ENCODE data around the gene ARRB2. TPM values are rescaled to one million over a fixed set of nuclear protein-coding genes. Genes with fewer than 3 reads are reported as not detected.

Gene ARRB2
- 10.9 and 13.2 TPM in 2 replicates for total RNA-seq

GRCh38 chr17:4709794-4710692, at the start of gene ARRB2:
TSS of gene ARRB2 (plus strand) at chr17:4710632. CDS start at chr17:4710722, 90 bp downstream.

GRCh38 chr17:4739122-4740024, 28.9 kb downstream of the ARRB2 start, which contains the start of the genes CXCL16 and ZMYND15:
TSS of gene CXCL16 (minus strand) at chr17:4739928. CDS start at chr17:4739339, 589 bp downstream.
TSS of gene ZMYND15 (plus strand) at chr17:4739833. CDS start at chr17:4740549, 716 bp downstream.

Other genes with a start within 250 kb of the ARRB2 start
- gene SPNS2, start 211.8 kb upstream of the ARRB2 start, total RNA-seq: 0.08 TPM in 1 of 2 replicates, not detected in the other
- gene MYBBP1A, start 155.2 kb upstream of the ARRB2 start, total RNA-seq: 70.3 and 99.9 TPM in 2 replicates
- 0.08 TPM in 2 replicates for gene GGT6, start 150.1 kb upstream of the ARRB2 start, total RNA-seq
- gene SMTNL2, start 126.1 kb upstream of the ARRB2 start, total RNA-seq: not detected in 2 replicates
- gene ALOX15, start 69.0 kb upstream of the ARRB2 start, total RNA-seq: not detected in 2 replicates
- 21.2 and 40.7 TPM in 2 replicates for gene PELP1, start 6.5 kb upstream of the ARRB2 start, total RNA-seq
- 26.4 and 40.1 TPM in 2 replicates for gene MED11, start 20.8 kb downstream of the ARRB2 start, total RNA-seq
- gene ZMYND15, start 29.2 kb downstream of the ARRB2 start, total RNA-seq: 0.08 and 0.11 TPM in 2 replicates
- 1.9 and 14.8 TPM in 2 replicates for gene CXCL16, start 29.3 kb downstream of the ARRB2 start, total RNA-seq
- not detected in 2 replicates for gene TM4SF5, start 61.3 kb downstream of the ARRB2 start, total RNA-seq
- gene VMO1, start 75.7 kb downstream of the ARRB2 start, total RNA-seq: 0.31 TPM in 1 of 2 replicates, not detected in the other
- not detected in 2 replicates for gene GLTPD2, start 78.3 kb downstream of the ARRB2 start, total RNA-seq
- gene PSMB6, start 85.5 kb downstream of the ARRB2 start, total RNA-seq: 272 and 338 TPM in 2 replicates
- gene PLD2, start 96.5 kb downstream of the ARRB2 start, total RNA-seq: 19.6 and 23.9 TPM in 2 replicates
- 43.4 and 65.6 TPM in 2 replicates for gene MINK1, start 122.7 kb downstream of the ARRB2 start, total RNA-seq
- 1.1 and 2.2 TPM in 2 replicates for gene C17orf107, start 188.9 kb downstream of the ARRB2 start, total RNA-seq
- gene CHRNE, start 192.5 kb downstream of the ARRB2 start, total RNA-seq: not detected in 2 replicates
- gene GP1BA, start 221.6 kb downstream of the ARRB2 start, total RNA-seq: not detected in 2 replicates
- 53.0 and 63.6 TPM in 2 replicates for gene SLC25A11, start 229.4 kb downstream of the ARRB2 start, total RNA-seq
- 50.5 and 60.4 TPM in 2 replicates for gene RNF167, start 229.6 kb downstream of the ARRB2 start, total RNA-seq
- 1,881 and 2,020 TPM in 2 replicates for gene PFN1, start 237.9 kb downstream of the ARRB2 start, total RNA-seq
- gene ENO3, start 240.5 kb downstream of the ARRB2 start, total RNA-seq: 0.61 and 0.86 TPM in 2 replicates

All from hair follicular keratinocyte (primary cell).